Prostate gland (tissue), 2 donors: Measurements from ENCODE around the gene JTB. TPM values are rescaled to one million over a fixed set of nuclear protein-coding genes. Genes with fewer than 3 reads are reported as not detected.

Experiments
- DNase-seq: peaks from one replicate; pipeline ENCODE4 v3.0.0-alpha.2; 2019; ENCODE audit warnings: low spot score
- H3K27ac ChIP-seq, 2 donors: fragments of 200-600 bp; sonication (generic); 2 replicates each; pipeline ENCODE4 v1.5.1; 2017 to 2019
- H3K27me3 ChIP-seq: fragments of 200-600 bp; sonication (generic); replicated peaks from 2 replicates; pipeline ENCODE4 v1.5.1; 2019; ENCODE audit not compliant: insufficient read depth
- H3K36me3 ChIP-seq, 2 donors: fragments of 200-600 bp; sonication (generic); 1 replicate in 1 of 2; 2 replicates in 1 of 2; pipeline versions ENCODE4 v1.5.1 to v1.8.1; 2017 to 2019
- H3K4me1 ChIP-seq: fragments of 200-600 bp; sonication (generic); replicated peaks from 2 replicates; pipeline ENCODE4 v1.5.1; 2019
- H3K4me3 ChIP-seq, 2 donors: fragments of 200-600 bp; sonication (generic); 2 replicates each; pipeline ENCODE4 v1.5.1; 2017 to 2019
- H3K9me3 ChIP-seq: fragments of 200-600 bp; sonication (generic); 2 replicates; pipeline ENCODE4 v1.5.1; 2017
- POLR2A ChIP-seq: fragments of 450-650 bp; IDR thresholded peaks from one replicate; pipeline ENCODE4 v1.6.1; 2016; ENCODE audit warnings: antibody characterized with exemption, mild to moderate bottlenecking
- POLR2AphosphoS5 ChIP-seq: sonication (generic); formaldehyde crosslinking; IDR thresholded peaks from one replicate; pipeline ENCODE4 v1.6.1; 2017; ENCODE audit warnings: antibody characterized with exemption
- WGBS: methylation state at CpG from one replicate; pipeline ENCODE4 v1.1.5; 2018; 5-methylcytosine and 5-hydroxymethylcytosine counted together
- intact Hi-C: fragments of 100-400 bp; cut with DNase I; formaldehyde crosslinking; loops from one replicate; pipeline ENCODE4 v1.14.2; 2022
- total RNA-seq, 2 donors: library from RNA; depleted of rRNA; stranded (reverse); fragments of >200 nt; gene quantifications; one replicate each; pipeline ENCODE4 v1.1.0, GENCODE V29; 2016
- TF ChIP-seq, protein P1 (sequence below), 4 experiments: fragments of 200-600 bp in 2 of 4; fragments of 450-650 bp in 2 of 4; sonication (generic) in 2 of 4; IDR thresholded peaks; 1 replicate in 3 of 4; 2 replicates in 1 of 4; pipeline ENCODE4 v1.5.1; 2016 to 2019; ENCODE audit warnings: antibody characterized with exemption in 4 of 4, mild to moderate bottlenecking in 2 of 4, moderate library complexity in 2 of 4

The JTB gene
- total RNA-seq, 2 donors from 2014 or later = 234 to 404 TPM

DNA sequence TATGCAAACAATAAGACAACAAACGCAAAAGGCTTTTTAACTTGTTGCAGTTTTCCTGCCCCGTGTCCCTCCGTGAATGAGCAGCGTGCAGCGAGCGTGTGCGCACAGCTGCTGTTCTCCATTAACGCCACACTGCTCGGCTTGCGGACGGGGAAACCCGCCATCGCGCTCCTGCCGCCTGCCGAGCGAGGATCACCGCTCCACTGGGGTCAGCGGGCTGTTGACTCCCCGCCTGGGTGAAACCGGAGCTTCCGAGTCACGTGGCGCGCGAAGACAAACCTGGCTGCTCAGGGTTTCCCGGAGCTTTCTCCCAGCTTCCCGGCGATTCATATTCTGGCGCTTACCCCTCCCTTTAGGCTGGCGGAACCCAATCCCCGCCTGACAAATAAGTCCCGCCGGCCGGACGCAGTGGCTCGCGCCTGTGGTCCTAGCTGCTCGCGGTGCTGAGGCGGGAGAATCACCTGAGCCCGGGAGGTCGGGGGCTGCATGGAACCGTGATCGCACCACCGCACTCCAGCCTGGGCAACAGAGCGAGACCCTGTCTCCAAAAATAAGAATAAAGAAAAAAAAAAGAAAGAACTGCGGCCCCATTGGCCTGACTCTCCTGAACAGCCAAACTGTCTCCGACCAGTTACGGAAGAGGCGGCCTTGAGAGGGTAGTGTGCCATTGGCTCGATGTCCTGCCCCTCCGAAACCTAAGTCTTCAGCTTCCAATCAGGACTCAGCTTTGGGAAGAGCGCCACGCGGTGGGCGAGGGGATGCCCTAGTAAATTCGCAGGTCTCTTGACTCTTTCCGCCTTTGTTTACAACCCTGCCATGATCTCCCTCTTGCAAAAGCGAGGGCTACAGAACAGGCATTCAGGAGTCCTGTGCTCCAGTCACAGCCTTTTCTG, 10.1 kb downstream of the JTB start, which contains the start of gene CREB3L4:
Gene CREB3L4 (plus strand): TSS at position 796 of the 893 bp plus-strand sequence. CDS start 624 bp downstream, outside the sequence.
- H3K27me3 ChIP-seq = no peaks in the 10 kb centered on the region
- intact Hi-C loops = no loop called here
- H3K4me1 ChIP-seq = peaks cover 4% of the 10 kb centered on the region
- WGBS = under 1% methylated on average over 60 of the region's 60 CpGs
- H3K36me3 ChIP-seq = no peaks in the 10 kb centered on the region
- H3K9me3 ChIP-seq = no peaks in the 10 kb centered on the region
- TF ChIP-seq, protein P1, sequence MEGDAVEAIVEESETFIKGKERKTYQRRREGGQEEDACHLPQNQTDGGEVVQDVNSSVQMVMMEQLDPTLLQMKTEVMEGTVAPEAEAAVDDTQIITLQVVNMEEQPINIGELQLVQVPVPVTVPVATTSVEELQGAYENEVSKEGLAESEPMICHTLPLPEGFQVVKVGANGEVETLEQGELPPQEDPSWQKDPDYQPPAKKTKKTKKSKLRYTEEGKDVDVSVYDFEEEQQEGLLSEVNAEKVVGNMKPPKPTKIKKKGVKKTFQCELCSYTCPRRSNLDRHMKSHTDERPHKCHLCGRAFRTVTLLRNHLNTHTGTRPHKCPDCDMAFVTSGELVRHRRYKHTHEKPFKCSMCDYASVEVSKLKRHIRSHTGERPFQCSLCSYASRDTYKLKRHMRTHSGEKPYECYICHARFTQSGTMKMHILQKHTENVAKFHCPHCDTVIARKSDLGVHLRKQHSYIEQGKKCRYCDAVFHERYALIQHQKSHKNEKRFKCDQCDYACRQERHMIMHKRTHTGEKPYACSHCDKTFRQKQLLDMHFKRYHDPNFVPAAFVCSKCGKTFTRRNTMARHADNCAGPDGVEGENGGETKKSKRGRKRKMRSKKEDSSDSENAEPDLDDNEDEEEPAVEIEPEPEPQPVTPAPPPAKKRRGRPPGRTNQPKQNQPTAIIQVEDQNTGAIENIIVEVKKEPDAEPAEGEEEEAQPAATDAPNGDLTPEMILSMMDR (IDR thresholded peaks at IDR 0.05) = peak in 2 of 4 experiments; percentile 41 to 45
- TF ChIP-seq POLR2A = peak; percentile 89
- peak; percentile 89 for TF ChIP-seq POLR2AphosphoS5
- H3K27ac ChIP-seq = peak within 1 kb of the TSS; percentile 97
- peak within 1 kb of the TSS; percentile 60 to 65 for H3K4me3 ChIP-seq
- DNase-seq = peak; percentile 94

DNA sequence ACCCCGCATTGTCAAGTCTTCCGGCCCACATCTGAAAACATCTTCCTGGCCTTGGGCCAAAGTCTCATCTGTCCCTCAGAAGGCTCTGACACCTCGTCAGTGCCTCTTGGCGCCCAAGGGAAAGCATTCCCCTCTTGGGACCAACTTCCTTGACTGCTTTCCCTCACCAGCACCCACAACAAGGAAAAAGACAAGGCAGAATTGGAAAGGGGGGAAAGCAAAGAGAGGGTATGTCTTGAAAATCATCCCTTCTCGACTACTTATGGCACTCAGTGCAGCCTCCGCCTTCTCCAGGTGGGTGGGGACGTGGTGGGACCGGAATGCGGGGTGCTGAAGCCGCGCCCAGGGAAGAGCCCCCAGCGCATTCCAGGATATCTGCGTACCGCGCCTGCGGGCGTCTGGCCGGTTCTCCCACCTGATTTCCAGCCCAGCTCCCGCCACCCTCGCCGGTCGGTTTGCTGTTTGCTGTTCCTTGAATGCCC, 13.6 kb downstream of the JTB start:
- under 1% methylated on average over 22 of the region's 22 CpGs for WGBS
- intact Hi-C loops = no loop called here
- Histone ChIP-seq H3K36me3 (no peaks in the 10 kb centered on the region), H3K4me1 (peaks cover 4% of the 10 kb centered on the region), H3K27ac (peak overlapping the region; percentile 95 to 97), H3K9me3 (no peaks in the 10 kb centered on the region), H3K4me3 (peak overlapping the region; percentile 61 to 78), H3K27me3 (no peaks in the 10 kb centered on the region)
- TF ChIP-seq, protein P1 (IDR thresholded peaks at IDR 0.05) = peak in 1 of 4 experiments; percentile 9
- TF ChIP-seq POLR2A = no peak
- DNase-seq = peak; percentile 58

DNA sequence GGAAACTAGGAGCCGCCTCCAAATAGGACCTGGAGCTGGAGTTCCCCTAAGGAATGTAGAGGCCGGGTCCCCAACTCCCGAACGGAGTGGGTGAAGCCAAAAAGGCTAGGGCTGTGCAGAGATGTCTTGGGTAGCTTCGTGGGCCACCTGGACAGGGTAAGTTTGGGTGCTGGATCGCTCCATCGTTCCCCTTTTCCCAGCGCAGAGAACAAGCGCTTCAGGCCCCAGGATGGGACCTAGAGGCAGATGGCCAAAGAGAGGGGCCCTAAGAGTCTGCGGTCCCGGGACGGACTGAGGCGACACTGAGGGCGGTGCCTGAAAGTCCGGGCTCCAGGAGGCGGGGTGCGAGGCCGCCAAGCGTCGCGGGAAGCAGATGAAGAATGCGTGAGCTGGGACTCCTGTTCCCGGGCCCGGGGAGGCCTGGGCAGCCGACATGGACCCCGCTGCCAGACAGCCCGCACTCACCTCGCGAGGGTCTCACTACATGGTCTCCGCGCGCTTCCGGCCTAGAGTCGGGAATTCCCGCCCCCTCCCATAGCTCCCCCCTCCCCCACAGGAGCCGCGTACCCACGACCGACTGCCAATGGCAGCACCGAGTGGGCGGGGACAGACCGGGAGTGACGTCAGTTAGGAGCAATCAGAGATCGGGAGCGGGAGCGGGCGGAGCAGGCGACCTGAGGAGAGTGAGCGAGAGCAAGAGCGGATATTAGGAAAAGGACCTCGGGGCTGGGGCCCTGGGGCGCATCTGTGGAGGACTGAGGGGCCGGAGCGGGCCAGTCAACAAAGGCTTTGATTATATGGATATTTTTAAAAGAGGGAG, 14.2 kb downstream of the JTB start, which contains the start of gene SLC39A1:
Gene SLC39A1 (minus strand): TSS at position 508 of the 820 bp plus-strand sequence. CDS start 822 bp downstream, outside the sequence.
- intact Hi-C loops = no loop called here
- Histone ChIP-seq H3K27ac (peak within 1 kb of the TSS; percentile 95 to 97), H3K27me3 (no peaks in the 10 kb centered on the region), H3K9me3 (no peaks in the 10 kb centered on the region), H3K36me3 (no peaks in the 10 kb centered on the region), H3K4me3 (peak within 1 kb of the TSS; percentile 61 to 78), H3K4me1 (peaks cover 4% of the 10 kb centered on the region)
- TF ChIP-seq POLR2AphosphoS5 (peak; percentile 95), POLR2A (peak; percentile 83)
- TF ChIP-seq, protein P1 (IDR thresholded peaks at IDR 0.05) = no peak
- peak; percentile 99 for DNase-seq
- under 1% methylated on average over 48 of the region's 54 CpGs for WGBS

DNA sequence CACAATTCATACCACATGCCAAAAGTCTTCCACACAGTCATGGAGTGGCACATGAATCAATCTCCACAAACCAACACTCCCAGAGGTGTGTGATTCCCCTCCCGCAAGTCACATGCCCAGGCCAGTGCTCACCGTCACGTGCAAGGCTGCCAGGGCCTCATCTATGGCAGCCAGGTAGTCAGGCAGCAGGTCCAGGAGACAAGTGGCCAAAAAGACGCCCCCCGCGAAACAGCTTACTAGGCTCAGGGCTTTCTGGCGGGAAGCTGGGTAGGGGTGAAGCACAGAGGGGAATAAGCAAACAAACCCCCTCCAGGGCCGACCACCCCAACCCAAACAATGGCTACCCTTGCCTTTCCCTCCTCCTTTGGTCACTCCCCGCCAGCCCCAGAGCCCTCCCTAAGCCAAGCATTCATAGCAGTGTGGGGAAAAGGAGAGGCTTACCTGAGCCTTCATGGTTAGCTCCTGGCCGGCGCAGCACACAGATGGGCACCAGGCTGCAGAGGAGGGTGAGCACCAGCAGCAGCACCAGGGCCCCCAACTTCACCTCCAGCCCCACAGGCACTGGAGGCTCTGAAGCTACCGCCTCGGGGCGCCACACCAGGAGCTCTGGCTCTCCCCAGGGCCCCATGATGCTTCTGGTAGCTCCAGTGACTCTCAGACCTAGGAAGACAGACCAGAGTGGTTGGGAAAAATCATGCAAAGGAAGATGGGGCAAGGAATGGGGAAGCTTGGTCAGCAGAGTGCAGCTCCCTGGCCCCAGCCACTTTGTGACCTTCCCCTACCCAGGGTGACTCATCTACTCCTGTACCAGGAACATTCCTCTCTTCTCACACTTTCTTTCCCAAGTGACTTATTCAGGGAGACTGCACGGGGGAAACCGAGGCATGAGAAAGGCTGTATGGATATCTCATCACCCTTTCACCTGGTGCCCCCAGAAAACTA, 15.1 kb downstream of the JTB start:
- peak overlapping the region; percentile 61 to 78 for H3K4me3 ChIP-seq
- WGBS = 36% methylated on average over 13 of the region's 16 CpGs
- no peaks in the 10 kb centered on the region for H3K36me3 ChIP-seq
- peak; percentile 50 for TF ChIP-seq POLR2AphosphoS5
- no peak for TF ChIP-seq POLR2A
- TF ChIP-seq, protein P1 (IDR thresholded peaks at IDR 0.05) = no peak
- intact Hi-C loops = no loop called here
- DNase-seq = peak; percentile 59
- H3K27ac ChIP-seq = peak overlapping the region; percentile 95 to 97
- peaks cover 4% of the 10 kb centered on the region for H3K4me1 ChIP-seq
- H3K27me3 ChIP-seq = no peaks in the 10 kb centered on the region
- no peaks in the 10 kb centered on the region for H3K9me3 ChIP-seq
